GM18511 (cell line): ENCODE measurements around the gene STX12.
A peak's percentile ranks its signal among the peaks of the same experiment; 100 is the strongest.
"Not testable (repeated sequence)": the region's sequence is repeated elsewhere in the genome, so short reads cannot be mapped to it uniquely, and the experiment has no call there.

Source experiments
- ATAC-seq: cut with Tn5 transposase; IDR thresholded peaks from one replicate; pipeline ENCODE4 v1.9.1; 2021; ENCODE audit warnings: mild to moderate bottlenecking, moderate library complexity; ENCODE audit not compliant: unreplicated experiment

The STX12 gene

GRCh38 chr1:27829339-27829960, 56.4 kb downstream of the STX12 start:
- ATAC-seq = not testable (repeated sequence)

DNA sequence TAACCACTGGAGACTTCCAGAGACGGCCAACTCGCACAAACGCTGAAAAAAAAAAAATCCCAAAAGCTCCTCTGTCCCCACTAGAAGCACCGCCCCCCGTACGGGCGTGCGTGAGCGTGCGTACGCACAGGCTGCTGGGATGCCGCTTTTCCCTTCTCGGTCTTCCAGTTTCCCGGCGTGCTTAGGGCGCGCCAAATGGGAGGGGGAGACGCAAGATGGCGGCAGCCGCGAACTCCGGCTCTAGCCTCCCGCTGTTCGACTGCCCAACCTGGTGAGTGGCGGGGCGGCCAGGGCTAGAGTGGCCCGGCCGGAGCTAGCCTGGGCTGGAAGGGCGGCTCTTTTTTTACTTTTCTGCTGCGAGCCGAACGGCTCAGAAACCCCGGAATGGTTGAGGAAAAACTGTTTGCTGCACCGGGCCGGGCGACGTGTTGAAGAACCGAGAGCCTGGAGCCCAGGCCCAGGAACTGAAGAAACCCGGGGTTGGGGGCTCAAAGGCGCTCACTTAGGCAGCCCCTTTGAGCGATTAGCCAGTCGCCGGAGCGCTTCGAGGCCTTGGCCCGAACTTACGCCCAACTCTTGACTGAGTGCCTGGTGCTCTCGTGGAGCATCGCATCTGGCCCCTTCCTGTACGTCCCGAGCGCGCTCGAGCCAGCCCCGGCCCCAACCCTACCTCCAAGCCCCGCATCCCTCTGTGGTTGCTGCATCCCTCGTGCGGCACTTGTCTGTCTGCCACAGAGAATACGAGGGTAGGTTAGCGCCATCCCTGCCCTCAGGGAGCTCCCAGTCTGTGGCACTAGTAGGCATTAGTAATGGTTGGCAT, 57.8 kb downstream of the STX12 start, which contains the start of gene PPP1R8:
Gene PPP1R8, plus strand, starts transcription at position 162 of the 820 bp plus-strand sequence. Its CDS starts 54 bp downstream, at position 216.
- ATAC-seq = peak; percentile 93

GRCh38 chr1:27831568-27832410, 58.8 kb downstream of the STX12 start:
- ATAC-seq = no peak

DNA sequence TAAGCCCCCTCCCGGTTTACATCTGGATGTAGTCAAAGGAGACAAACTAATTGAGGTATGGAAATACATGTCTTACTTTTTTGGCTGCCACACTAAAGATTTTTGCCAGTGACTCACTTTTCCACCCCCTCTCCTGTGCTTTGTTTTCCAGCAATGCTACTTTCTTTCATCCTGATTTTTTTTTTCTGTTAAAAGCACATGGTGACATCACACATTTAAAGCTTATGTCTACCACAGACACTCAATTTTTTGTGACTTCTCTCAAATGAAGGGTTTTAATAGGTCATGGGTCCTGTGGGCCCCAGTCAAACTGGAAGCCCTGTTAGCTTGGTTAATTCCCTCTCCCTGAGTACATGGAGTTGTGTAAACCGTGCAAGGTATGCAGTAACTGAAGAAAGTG, 59.7 kb downstream of the STX12 start:
- no peak for ATAC-seq

GRCh38 chr1:27833470-27833869, 60.5 kb downstream of the STX12 start:
- no peak for ATAC-seq

DNA sequence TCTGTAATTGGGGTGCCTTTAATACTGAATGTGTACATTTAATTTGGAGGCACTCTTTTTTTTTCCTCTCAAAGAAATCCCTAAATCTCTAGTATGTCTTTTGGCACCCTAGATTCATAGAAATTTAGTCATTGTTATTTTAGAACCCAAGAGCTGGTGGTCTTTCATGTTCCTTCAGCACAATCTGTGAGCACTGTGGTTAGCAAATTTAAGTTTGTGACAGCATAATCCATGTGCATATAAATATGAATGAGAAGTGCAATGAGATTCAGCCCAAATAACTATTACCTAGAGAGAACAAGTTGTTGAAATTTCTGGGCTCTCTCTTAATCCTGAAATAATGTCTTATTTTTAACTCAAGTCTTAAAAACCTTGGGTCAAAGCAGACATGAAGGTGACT, 62.0 kb downstream of the STX12 start:
- no peak for ATAC-seq

- no peak for ATAC-seq
These were observed 62.5 kb downstream of the STX12 start for GRCh38 chr1:27835501-27835900.

DNA sequence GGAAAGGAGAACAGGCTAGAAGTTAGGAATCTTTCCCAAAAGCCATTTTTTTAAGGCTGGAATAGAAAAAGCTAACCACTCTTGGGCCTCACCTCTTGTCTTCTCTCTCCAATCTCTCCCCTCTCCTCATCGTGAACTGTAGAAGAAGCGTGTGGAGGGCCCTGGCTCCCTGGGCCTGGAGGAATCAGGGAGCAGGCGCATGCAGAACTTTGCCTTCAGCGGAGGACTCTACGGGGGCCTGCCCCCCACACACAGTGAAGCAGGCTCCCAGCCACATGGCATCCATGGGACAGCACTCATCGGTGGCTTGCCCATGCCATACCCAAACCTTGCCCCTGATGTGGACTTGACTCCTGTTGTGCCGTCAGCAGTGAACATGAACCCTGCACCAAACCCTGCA, 76.9 kb downstream of the STX12 start:
- ATAC-seq = no peak

GRCh38 chr1:27855085-27855484, 82.1 kb downstream of the STX12 start:
- no peak for ATAC-seq

- no peak for ATAC-seq
These were observed 83.7 kb downstream of the STX12 start for GRCh38 chr1:27856561-27857343.

- not testable (repeated sequence) for ATAC-seq
These were observed 84.5 kb downstream of the STX12 start for GRCh38 chr1:27857552-27857951.

DNA sequence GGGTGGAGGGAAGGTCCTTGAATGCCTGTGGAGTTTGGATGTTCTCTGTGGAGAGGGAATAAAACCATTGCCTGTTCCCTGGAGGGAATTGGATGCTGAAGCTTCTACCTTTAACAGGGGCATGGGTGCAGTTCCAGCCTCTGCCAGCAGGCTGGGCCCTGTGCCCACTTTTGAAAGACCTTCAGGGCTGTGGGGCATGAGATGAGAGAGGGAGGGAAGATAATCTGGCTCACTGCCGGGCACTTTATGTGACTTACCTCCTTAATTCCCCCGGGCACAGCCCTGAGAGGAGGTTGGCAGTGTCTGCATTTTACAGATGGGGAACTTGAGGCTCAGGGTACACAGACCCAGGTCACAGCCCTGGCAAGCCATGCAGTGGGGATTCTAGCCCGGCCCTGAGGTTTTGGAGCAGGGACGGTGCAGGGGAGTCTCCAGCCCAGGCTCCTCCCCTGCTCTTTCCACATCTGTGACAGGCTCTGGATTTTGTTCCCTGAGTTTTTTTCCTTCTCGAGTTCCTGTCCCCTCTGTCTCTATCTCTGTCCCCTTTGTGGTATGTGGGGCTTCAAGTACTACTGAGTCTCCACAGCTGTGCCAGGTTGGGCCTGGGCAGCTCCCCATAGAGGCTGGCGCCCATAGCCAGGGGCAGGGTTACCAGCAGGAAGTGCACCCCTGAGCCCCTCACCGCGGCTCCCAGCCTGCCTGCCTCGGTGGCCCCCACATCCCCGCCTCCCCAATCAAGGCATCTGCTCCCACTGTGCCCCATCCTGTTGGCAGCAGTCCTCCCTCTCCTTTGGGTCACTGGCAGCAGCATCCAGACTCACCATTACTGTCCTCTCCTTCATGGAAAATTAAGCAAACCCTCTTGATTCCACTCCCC, 85.3 kb downstream of the STX12 start:
- ATAC-seq = no peak

GRCh38 chr1:27858949-27859576, 86.0 kb downstream of the STX12 start:
- no peak for ATAC-seq

- no peak for ATAC-seq
These were observed 88.4 kb downstream of the STX12 start for GRCh38 chr1:27861436-27861835.

DNA sequence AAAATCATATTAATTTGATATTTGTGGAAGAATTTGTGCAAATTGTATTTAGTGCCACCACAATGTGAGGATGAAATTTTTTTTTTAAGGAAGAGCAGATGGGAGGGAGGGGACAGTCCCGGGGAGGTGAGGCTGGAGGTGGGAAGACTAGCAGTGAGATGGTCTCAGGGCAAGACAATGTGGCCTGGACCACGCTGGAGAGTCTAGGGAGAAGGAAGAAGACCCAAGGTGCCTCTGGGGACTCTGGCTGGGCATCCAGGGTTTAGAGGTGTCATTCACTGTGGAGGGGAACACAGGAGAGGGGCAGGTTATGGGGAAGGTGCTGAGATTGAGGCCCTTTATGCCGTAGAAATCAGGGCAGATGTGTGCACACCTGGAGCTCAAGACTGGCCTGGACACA, 89.0 kb downstream of the STX12 start:
- ATAC-seq = no peak

- no peak for ATAC-seq
These were observed 89.9 kb downstream of the STX12 start for GRCh38 chr1:27862671-27863537.

DNA sequence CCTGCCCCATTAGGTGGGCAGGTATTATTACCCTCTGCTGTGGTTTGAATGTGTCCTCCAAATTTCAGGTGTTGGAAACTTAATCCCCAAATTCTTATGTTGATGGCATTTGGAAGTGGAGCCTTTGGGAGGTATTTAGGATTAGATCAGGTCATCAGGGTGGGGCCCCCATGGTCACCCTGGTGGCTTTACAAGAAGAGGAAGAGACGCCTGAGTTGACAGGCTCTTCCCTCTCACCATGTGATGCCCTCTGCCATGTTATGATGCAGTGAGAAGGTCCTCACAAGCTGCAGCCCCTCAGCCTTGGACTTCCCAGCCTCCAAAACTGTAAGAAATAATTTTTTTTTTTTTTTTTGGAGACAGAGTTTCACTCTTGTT, 90.5 kb downstream of the STX12 start:
- no peak for ATAC-seq

GRCh38 chr1:27864264-27864895, 91.4 kb downstream of the STX12 start:
- ATAC-seq = no peak
